Measurements from ENCODE around the gene LEMD3. TPM values are rescaled to one million over a fixed set of nuclear protein-coding genes. Genes with fewer than 3 reads are reported as not detected.

LEMD3 gene
- total RNA-seq, 2 experiments from 2014 or later, result 29.0 to 45.5 TPM

DNA sequence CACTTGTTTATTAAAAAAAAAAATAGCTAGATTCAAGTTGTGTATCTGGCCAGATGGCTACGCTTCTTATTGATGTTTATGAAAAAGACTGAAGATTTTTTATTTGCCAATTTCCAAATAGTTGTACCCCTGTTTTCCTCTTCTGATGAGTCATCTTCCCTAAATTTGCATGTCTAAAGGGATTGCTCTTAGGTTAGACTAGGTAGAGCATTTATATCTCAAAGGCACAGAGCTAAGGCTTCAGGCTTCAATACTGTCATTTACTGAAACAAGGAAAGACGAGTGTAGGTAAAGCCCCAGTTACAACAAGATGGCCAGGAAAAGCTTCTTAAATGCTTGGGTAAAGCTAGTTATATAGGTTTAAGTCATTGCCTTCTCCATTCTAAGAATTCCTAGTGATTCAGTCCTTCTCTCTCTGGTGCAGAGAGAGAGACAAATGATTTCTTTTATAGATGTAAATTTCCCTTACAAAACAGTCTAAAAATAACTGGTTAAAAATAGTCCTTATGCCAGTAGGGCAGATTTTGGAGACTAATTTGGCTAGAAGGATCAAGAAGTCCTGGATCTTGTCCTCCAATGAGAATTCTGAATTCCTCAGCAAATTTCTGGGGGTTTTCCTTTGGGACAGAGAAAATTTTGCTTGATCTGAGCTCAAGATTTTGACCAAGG, 26.1 kb downstream of the LEMD3 start:
- intact Hi-C loops (cut with micrococcal nuclease; ENCODE audit: unreplicated experiment), result no loop called here
- POLR2A ChIA-PET, result interaction anchor here (1.2 to 2.8 kb wide), 8 partner anchors 8 to 26 kb away, joined by 4 to 20 read pairs (median 6); partner anchors contain the start of gene LEMD3
- no TSS peak for BruUV-seq (replicated peaks)
- Histone ChIP-seq H3K9me3 (ENCODE audit: low read length) (peaks cover 23% of the 10 kb centered on the region; the same call in 1 of the 2 replicates), H3K4me3 (ENCODE audit: low read depth, low read length, poor library complexity, severe bottlenecking) (no peak overlapping the region), H3K36me3 (ENCODE audit: insufficient read depth, low read length) (peaks cover 56% of the 10 kb centered on the region), H3K27ac (ENCODE audit: low read depth, low read length, poor library complexity, severe bottlenecking) (no peak overlapping the region), H2AFZ (ENCODE audit: low read length) (no peak overlapping the region), H3K9me2 (ENCODE audit: insufficient read depth, low read length) (no peaks in the 10 kb centered on the region), H3K79me2 (ENCODE audit: insufficient read depth, low read depth, low read length) (peaks cover 59% of the 10 kb centered on the region; the same call in 1 of the 2 replicates), H3K4me2 (ENCODE audit: low read length) (no peak overlapping the region), H3K4me1 (ENCODE audit: insufficient read depth, low read length, poor library complexity, severe bottlenecking) (peaks cover 19% of the 10 kb centered on the region), H4K20me1 (ENCODE audit: insufficient read depth, low read length) (no peaks in the 10 kb centered on the region)
- CTCF ChIA-PET (ENCODE audit: unreplicated experiment), result interaction anchor here (0.6 to 1.2 kb wide), 3 partner anchors 8 to 1300 kb away, joined by 3 to 4 read pairs (median 3); no protein-coding TSS in a partner anchor
- TF ChIP-seq EZH2phosphoT487 (IDR thresholded peaks at IDR 0.05; ENCODE audit: borderline replicate concordance, low read depth, low read length) (no peak), CTCF (conservative IDR thresholded peaks at IDR 0.05; ENCODE audit: low read length) (no peak)
- DNase-seq (ENCODE audit: low spot score), result no peak

GRCh38 chr12:65196762-65197567, 27.6 kb downstream of the LEMD3 start:
- intact Hi-C loops (cut with micrococcal nuclease; ENCODE audit: unreplicated experiment), result no loop called here
- Histone ChIP-seq H3K79me2 (ENCODE audit: insufficient read depth, low read depth, low read length) (peaks cover 54% of the 10 kb centered on the region; the same call in 1 of the 2 replicates), H3K36me3 (ENCODE audit: insufficient read depth, low read length) (peaks cover 48% of the 10 kb centered on the region), H3K9me3 (ENCODE audit: low read length) (peaks cover 23% of the 10 kb centered on the region; the same call in 1 of the 2 replicates), H3K9me2 (ENCODE audit: insufficient read depth, low read length) (no peaks in the 10 kb centered on the region), H3K4me3 (ENCODE audit: low read depth, low read length, poor library complexity, severe bottlenecking) (no peak overlapping the region), H2AFZ (ENCODE audit: low read length) (no peak overlapping the region), H3K4me2 (ENCODE audit: low read length) (no peak overlapping the region), H3K27ac (ENCODE audit: low read depth, low read length, poor library complexity, severe bottlenecking) (no peak overlapping the region), H3K4me1 (ENCODE audit: insufficient read depth, low read length, poor library complexity, severe bottlenecking) (peaks cover 17% of the 10 kb centered on the region), H4K20me1 (ENCODE audit: insufficient read depth, low read length) (no peaks in the 10 kb centered on the region)
- DNase-seq (ENCODE audit: low spot score), result no peak
- TF ChIP-seq EZH2phosphoT487 (IDR thresholded peaks at IDR 0.05; ENCODE audit: borderline replicate concordance, low read depth, low read length) (no peak), CTCF (conservative IDR thresholded peaks at IDR 0.05; ENCODE audit: low read length) (no peak)
- ChIA-PET POLR2A (interaction anchor here (1.0 to 2.8 kb wide), 4 partner anchors 10 to 28 kb away, joined by 3 to 20 read pairs (median 8); partner anchors contain the start of gene LEMD3), CTCF (ENCODE audit: unreplicated experiment) (no interaction called here)
- no TSS peak for BruUV-seq (replicated peaks)
